H1 (cell line): ENCODE measurements around the gene HIC1. TPM values are rescaled to one million over a fixed set of nuclear protein-coding genes. Genes with fewer than 3 reads are reported as not detected.

Experiments used
- CTCF ChIA-PET: fragments of 300-600 bp; sonication (Branson Sonifier 250); formaldehyde crosslinking; loops from one replicate; lab custom pipeline; 2021; ENCODE audit not compliant: partially characterized antibody; lab: Charles Lee
- POLR2A ChIA-PET: fragments of 300-600 bp; sonication (Branson Sonifier 250); formaldehyde crosslinking; loops from one replicate; lab custom pipeline; 2021; ENCODE audit warnings: inconsistent platforms; ENCODE audit not compliant: partially characterized antibody; lab: Charles Lee
- DNase-seq, 2 experiments: peaks; one replicate each; pipeline versions ENCODE4 v3.0.0 to v3.0.0-alpha.2; 2010 to 2022; ENCODE audit warnings: low spot score in 2 of 2, low read depth in 1 of 2, mixed read lengths in 1 of 2
- FAIRE-seq: peaks from 2 replicates; lab custom pipeline; 2011; peaks lifted over from hg19 to GRCh38; lab: Jason Lieb, UNC
- H2AFZ ChIP-seq: 2 replicates; pipeline ENCODE4 v1.8.1; 2012; ENCODE audit warnings: low read length, inconsistent platforms
- H2AK5ac ChIP-seq: 2 replicates; pipeline ENCODE4 v1.6.1; 2013; ENCODE audit warnings: low read depth, low read length
- H2BK120ac ChIP-seq: replicated peaks from 2 replicates; pipeline ENCODE3; 2013; ENCODE audit warnings: low read depth, low read length, inconsistent platforms
- H2BK12ac ChIP-seq: 2 replicates; pipeline ENCODE4 v1.6.1; 2013; ENCODE audit warnings: low read depth, low read length
- H2BK15ac ChIP-seq: 2 replicates; pipeline ENCODE4 v1.6.1; 2013; ENCODE audit warnings: low read length
- H2BK20ac ChIP-seq: 2 replicates; pipeline ENCODE4 v1.6.1; 2013; ENCODE audit warnings: low read length
- H2BK5ac ChIP-seq: 2 replicates; pipeline ENCODE4 v1.6.1; 2013; ENCODE audit warnings: low read depth, low read length
- H3K14ac ChIP-seq: 2 replicates; pipeline ENCODE4 v1.6.1; 2013; ENCODE audit warnings: inconsistent platforms; ENCODE audit not compliant: insufficient read length
- H3K18ac ChIP-seq: 2 replicates; pipeline ENCODE4 v1.6.1; 2013; ENCODE audit warnings: low read length; ENCODE audit errors: extremely low read depth
- H3K23ac ChIP-seq: 2 replicates; pipeline ENCODE4 v1.6.1; 2013; ENCODE audit warnings: inconsistent platforms; ENCODE audit not compliant: insufficient read length
- H3K23me2 ChIP-seq: 2 replicates; pipeline ENCODE4 v1.6.1; 2013; ENCODE audit warnings: low read depth, low read length
- H3K27ac ChIP-seq: 2 replicates; pipeline ENCODE4 v1.6.1; 2011; ENCODE audit warnings: low read depth, low read length, inconsistent platforms
- H3K27me3 ChIP-seq, 4 experiments: replicated peaks in 1 of 4; 1 replicate in 1 of 4; 2 replicates in 3 of 4; pipeline versions ENCODE4 v1.6.1 to v1.8.1; 2011 to 2013; ENCODE audit warnings: low read length in 3 of 4, mild to moderate bottlenecking in 3 of 4, inconsistent platforms in 2 of 4, mixed read lengths in 2 of 4, moderate library complexity in 1 of 4; ENCODE audit not compliant: control insufficient read depth in 3 of 4, insufficient read depth in 3 of 4; ENCODE audit errors: extremely low read depth in 1 of 4
- H3K36me3 ChIP-seq, 4 experiments: 2 replicates each; pipeline versions ENCODE4 v1.6.1 to v1.8.1; 2011 to 2013; ENCODE audit warnings: mild to moderate bottlenecking in 4 of 4, low read length in 3 of 4, moderate library complexity in 2 of 4, control low read depth in 1 of 4, inconsistent platforms in 1 of 4; ENCODE audit not compliant: insufficient read depth in 4 of 4, control insufficient read depth in 2 of 4
- H3K4ac ChIP-seq: replicated peaks from 2 replicates; pipeline ENCODE3; 2013; ENCODE audit warnings: low read length, low read depth, mixed read lengths, inconsistent platforms; ENCODE audit not compliant: insufficient read length
- H3K4me1 ChIP-seq, 4 experiments: replicated peaks in 1 of 4; 1 replicate in 1 of 4; 2 replicates in 3 of 4; pipeline versions ENCODE4 v1.6.1 to v1.8.1; 2011 to 2013; ENCODE audit warnings: low read length in 3 of 4, inconsistent platforms in 2 of 4, mixed read lengths in 1 of 4; ENCODE audit not compliant: insufficient read depth in 4 of 4, control insufficient read depth in 3 of 4
- H3K4me2 ChIP-seq, 2 experiments: 2 replicates each; pipeline versions ENCODE4 v1.6.1 to v1.8.1; 2011 to 2013; ENCODE audit warnings: low read depth in 2 of 2, low read length in 2 of 2, control low read depth in 1 of 2, inconsistent platforms in 1 of 2, mild to moderate bottlenecking in 1 of 2; ENCODE audit not compliant: insufficient read depth in 1 of 2
- H3K4me3 ChIP-seq, 4 experiments: fragments of 200-600, 300-600 bp in 1 of 4; sonication (generic), shearing (Covaris generic), sonication (Bioruptor Twin) in 1 of 4; 2 replicates each; pipeline versions ENCODE4 v1.5.1 to v1.8.1; 2011 to 2016; ENCODE audit warnings: low read length in 4 of 4, low read depth in 3 of 4, control low read depth in 2 of 4, inconsistent platforms in 2 of 4, mild to moderate bottlenecking in 2 of 4, mixed read lengths in 1 of 4, moderate library complexity in 1 of 4; ENCODE audit not compliant: insufficient read depth in 2 of 4; ENCODE audit errors: extremely low read depth in 1 of 4
- H3K56ac ChIP-seq: replicated peaks from 2 replicates; pipeline ENCODE3; 2013; ENCODE audit warnings: low read depth, mild to moderate bottlenecking, mixed read lengths, low read length, inconsistent platforms; ENCODE audit not compliant: insufficient read length
- H3K79me1 ChIP-seq: 2 replicates; pipeline ENCODE4 v1.6.1; 2013; ENCODE audit warnings: low read depth, low read length, control low read depth
- H3K79me2 ChIP-seq, 2 experiments: 2 replicates each; pipeline versions ENCODE4 v1.6.1 to v1.8.1; 2012 to 2013; ENCODE audit warnings: low read length in 2 of 2, mild to moderate bottlenecking in 2 of 2, inconsistent platforms in 1 of 2; ENCODE audit not compliant: insufficient read depth in 2 of 2, control insufficient read depth in 1 of 2
- H3K9ac ChIP-seq, 4 experiments: replicated peaks in 1 of 4; 1 replicate in 1 of 4; 2 replicates in 3 of 4; pipeline versions ENCODE4 v1.6.1 to v1.8.1; 2011 to 2013; ENCODE audit warnings: low read depth in 3 of 4, low read length in 3 of 4, control low read depth in 2 of 4, mild to moderate bottlenecking in 2 of 4, moderate library complexity in 2 of 4, inconsistent platforms in 1 of 4; ENCODE audit errors: extremely low read depth in 1 of 4
- H3K9me3 ChIP-seq, 2 experiments: 2 replicates each; pipeline versions ENCODE4 v1.6.1 to v1.8.1; 2012 to 2013; ENCODE audit warnings: mild to moderate bottlenecking in 2 of 2, moderate library complexity in 2 of 2, control low read depth in 1 of 2, inconsistent platforms in 1 of 2, low read depth in 1 of 2, low read length in 1 of 2, mixed read lengths in 1 of 2; ENCODE audit not compliant: insufficient read depth in 2 of 2
- H4K20me1 ChIP-seq, 2 experiments: replicated peaks in 1 of 2; 2 replicates each; pipeline versions ENCODE3 to v1.8.1; 2011 to 2013; ENCODE audit warnings: inconsistent platforms in 2 of 2, low read length in 2 of 2, mild to moderate bottlenecking in 1 of 2; ENCODE audit not compliant: insufficient read depth in 2 of 2, control insufficient read depth in 1 of 2
- H4K5ac ChIP-seq: 2 replicates; pipeline ENCODE4 v1.6.1; 2013; ENCODE audit warnings: low read length, low read depth, mixed read lengths, inconsistent platforms; ENCODE audit not compliant: insufficient read length
- H4K8ac ChIP-seq: 2 replicates; pipeline ENCODE4 v1.8.0; 2013; ENCODE audit warnings: mild to moderate bottlenecking, moderate library complexity, low read length, inconsistent platforms; ENCODE audit not compliant: insufficient read depth; ENCODE audit errors: extremely low read depth
- H4K91ac ChIP-seq: replicated peaks from 2 replicates; pipeline ENCODE3; 2013; ENCODE audit warnings: low read length, mixed read lengths, inconsistent platforms; ENCODE audit not compliant: insufficient read length
- FOSL1 ChIP-seq: IDR thresholded peaks from 2 replicates; pipeline ENCODE4 v1.6.1; 2011; ENCODE audit warnings: mild to moderate bottlenecking, low read depth, low read length, moderate library complexity; ENCODE audit not compliant: insufficient read depth
- ZNF274 ChIP-seq: IDR thresholded peaks from 2 replicates; pipeline ENCODE4 v1.7.0; 2012; ENCODE audit warnings: low read length, borderline replicate concordance; ENCODE audit errors: extremely low read depth
- WGBS, 2 experiments: shearing (Covaris generic) in 1 of 2; methylation state at CpG; one replicate each; pipeline versions ENCODE4 v1.1.6 to v1.1.7; 2013 to 2015; ENCODE audit warnings: low lambda C conversion rate in 2 of 2, mixed read lengths in 2 of 2, inconsistent platforms in 1 of 2, low coverage in 1 of 2, missing lambda C conversion rate in 1 of 2; ENCODE audit not compliant: insufficient replicate concordance in 2 of 2, insufficient coverage in 1 of 2, insufficient read length in 1 of 2; ENCODE audit errors: extremely low coverage in 1 of 2, missing lambda C conversion rate in 1 of 2; 5-methylcytosine and 5-hydroxymethylcytosine counted together
- polyA plus RNA-seq, 7 experiments: library from polyadenylated mRNA; depleted of rRNA in 3 of 7; stranded (reverse) in 5 of 7; unstranded in 2 of 7; fragments of >200 nt in 5 of 7; fragments of 200-250 nt in 2 of 7; gene quantifications; 1 replicate in 5 of 7; 2 replicates in 1 of 7; 4 replicates in 1 of 7; pipeline versions ENCODE4 v1.2.1 to v1.2.3, GENCODE V29; 2011 to 2013; ENCODE audit warnings: missing spikeins in 2 of 7, mixed read lengths in 2 of 7
- total RNA-seq: library from RNA; stranded (reverse); fragmentation: NEBNext Ultra II Directional; extraction: Animal tissue kit (Norgen Biotek cat#: 25700); gene quantifications from 2 replicates; pipeline ENCODE4 v1.2.1, GENCODE V29; 2021

The HIC1 gene
- total and polyA plus RNA-seq, 2 of the 8 experiments (the other 6 are each of a cell fraction or from before 2014, with no cell fraction given), result 0.06 to 0.09 TPM

GRCh38 chr17:2090210-2090641 is 35.3 kb downstream of the HIC1 start:
- H3K27ac ChIP-seq, result no peak overlapping the region
- H3K4ac ChIP-seq, result no peak overlapping the region
- POLR2A ChIA-PET, result interaction anchor here (1.1 to 1.2 kb wide), 2 partner anchors 29 to 100 kb away, joined by 3 to 4 read pairs; no protein-coding TSS in a partner anchor
- no peaks in the 10 kb centered on the region for H3K9me3 ChIP-seq
- no peak overlapping the region for H2AFZ ChIP-seq
- no peak for TF ChIP-seq FOSL1
- no peak for TF ChIP-seq ZNF274
- TF ChIP-seq, all 59 proteins: peak for 0
- H3K23ac ChIP-seq, result no peak overlapping the region
- no peaks in the 10 kb centered on the region for H3K79me1 ChIP-seq
- H3K23me2 ChIP-seq, result no peaks in the 10 kb centered on the region
- 0 out of 4 replicates have a peak overlapping the region, but pooled peaks of 1 of the 2 experiments have one; percentile 8 for H3K4me2 ChIP-seq
- H4K20me1 ChIP-seq, result peaks cover 0 to 7% of the 10 kb centered on the region in 2 experiments
- no peak overlapping the region for H2BK12ac ChIP-seq
- H2AK5ac ChIP-seq, result no peak overlapping the region
- 85% methylated on average over 9 of the region's 9 CpGs; no CpG with 5 or more reads in 1 of the 2 experiments for WGBS, 2 experiments
- H3K18ac ChIP-seq, result no peak overlapping the region
- H2BK5ac ChIP-seq, result no peak overlapping the region
- no peak overlapping the region for H2BK15ac ChIP-seq
- H3K36me3 ChIP-seq, result no peaks in the 10 kb centered on the region
- CTCF ChIA-PET, result interaction anchor here (1.1 to 3.4 kb wide), 15 partner anchors 9 to 155 kb away, joined by 3 to 23 read pairs (median 4); no protein-coding TSS in a partner anchor
- H2BK120ac ChIP-seq, result no peak overlapping the region
- no peak for FAIRE-seq
- no peak overlapping the region for H4K5ac ChIP-seq
- no peaks in the 10 kb centered on the region for H3K79me2 ChIP-seq
- H4K91ac ChIP-seq, result no peak overlapping the region
- H3K27me3 ChIP-seq, result no peaks in the 10 kb centered on the region
- H2BK20ac ChIP-seq, result no peak overlapping the region
- no peak overlapping the region for H4K8ac ChIP-seq
- no peak overlapping the region for H3K14ac ChIP-seq
- H3K9ac ChIP-seq, result no peak overlapping the region
- no peak overlapping the region for H3K56ac ChIP-seq
- H3K4me3 ChIP-seq, result no peak overlapping the region
- no peak for DNase-seq
- peaks cover 0 to 15% (median 5%) of the 10 kb centered on the region in 4 experiments; a peak in 5 of 7 replicates for H3K4me1 ChIP-seq
